ENCODE data around the gene TWIST1.

DNA sequence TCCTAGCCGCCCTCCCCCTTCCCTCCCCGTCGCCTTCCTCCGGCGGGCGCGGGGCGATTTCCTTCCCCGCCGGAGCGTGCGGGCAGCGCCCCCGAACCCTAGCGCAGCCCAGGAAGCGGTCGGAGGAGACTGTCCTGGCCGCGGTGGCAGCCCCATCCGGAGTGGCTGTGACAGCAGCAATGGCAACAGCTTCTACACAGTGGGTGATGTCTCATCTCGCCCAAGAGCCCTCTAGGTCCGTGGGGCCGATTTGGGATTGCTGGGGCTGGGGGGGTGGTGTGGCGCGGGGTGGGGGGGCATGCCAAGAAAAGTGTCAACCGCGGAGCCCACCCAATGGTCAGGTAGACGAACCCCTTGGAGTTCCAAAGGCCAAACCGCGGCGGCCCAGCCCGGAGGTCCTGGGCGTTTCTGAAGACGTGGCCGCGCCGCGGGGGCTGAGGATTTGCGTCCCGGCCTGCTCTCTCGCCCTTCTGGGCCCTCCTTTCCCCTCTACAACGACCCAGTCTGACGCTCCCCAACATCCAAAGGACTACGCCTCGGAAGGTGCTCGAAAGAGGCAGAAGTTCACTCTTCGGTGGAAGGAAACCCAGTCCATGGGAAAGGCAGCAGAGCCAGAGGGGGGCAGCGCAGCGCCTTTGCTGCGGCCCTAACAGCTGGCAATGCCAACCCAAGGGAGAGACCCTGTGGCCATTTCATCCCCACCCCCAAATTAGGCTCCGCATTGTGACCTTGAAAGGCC, 603 bp upstream of the TWIST1 start:
- TF ChIP-seq EP300 (IDR thresholded peaks at IDR 0.05; ENCODE audit: borderline replicate concordance in 1 of 2, low read depth in 1 of 2, low read length in 1 of 2), result peak in 1 of 2 experiments; percentile 58; a peak in 2 of 4 replicates
- TF ChIP-seq, protein P1, sequence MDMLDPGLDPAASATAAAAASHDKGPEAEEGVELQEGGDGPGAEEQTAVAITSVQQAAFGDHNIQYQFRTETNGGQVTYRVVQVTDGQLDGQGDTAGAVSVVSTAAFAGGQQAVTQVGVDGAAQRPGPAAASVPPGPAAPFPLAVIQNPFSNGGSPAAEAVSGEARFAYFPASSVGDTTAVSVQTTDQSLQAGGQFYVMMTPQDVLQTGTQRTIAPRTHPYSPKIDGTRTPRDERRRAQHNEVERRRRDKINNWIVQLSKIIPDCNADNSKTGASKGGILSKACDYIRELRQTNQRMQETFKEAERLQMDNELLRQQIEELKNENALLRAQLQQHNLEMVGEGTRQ (IDR thresholded peaks at IDR 0.05; ENCODE audit: borderline replicate concordance, low read depth, low read length), result no peak
- TF ChIP-seq, protein P2, sequence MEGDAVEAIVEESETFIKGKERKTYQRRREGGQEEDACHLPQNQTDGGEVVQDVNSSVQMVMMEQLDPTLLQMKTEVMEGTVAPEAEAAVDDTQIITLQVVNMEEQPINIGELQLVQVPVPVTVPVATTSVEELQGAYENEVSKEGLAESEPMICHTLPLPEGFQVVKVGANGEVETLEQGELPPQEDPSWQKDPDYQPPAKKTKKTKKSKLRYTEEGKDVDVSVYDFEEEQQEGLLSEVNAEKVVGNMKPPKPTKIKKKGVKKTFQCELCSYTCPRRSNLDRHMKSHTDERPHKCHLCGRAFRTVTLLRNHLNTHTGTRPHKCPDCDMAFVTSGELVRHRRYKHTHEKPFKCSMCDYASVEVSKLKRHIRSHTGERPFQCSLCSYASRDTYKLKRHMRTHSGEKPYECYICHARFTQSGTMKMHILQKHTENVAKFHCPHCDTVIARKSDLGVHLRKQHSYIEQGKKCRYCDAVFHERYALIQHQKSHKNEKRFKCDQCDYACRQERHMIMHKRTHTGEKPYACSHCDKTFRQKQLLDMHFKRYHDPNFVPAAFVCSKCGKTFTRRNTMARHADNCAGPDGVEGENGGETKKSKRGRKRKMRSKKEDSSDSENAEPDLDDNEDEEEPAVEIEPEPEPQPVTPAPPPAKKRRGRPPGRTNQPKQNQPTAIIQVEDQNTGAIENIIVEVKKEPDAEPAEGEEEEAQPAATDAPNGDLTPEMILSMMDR (IDR thresholded peaks at IDR 0.05), result peak; percentile 49

All from SK-N-SH (cell line).